ENCODE measurements around the gene RPL37.

DNA sequence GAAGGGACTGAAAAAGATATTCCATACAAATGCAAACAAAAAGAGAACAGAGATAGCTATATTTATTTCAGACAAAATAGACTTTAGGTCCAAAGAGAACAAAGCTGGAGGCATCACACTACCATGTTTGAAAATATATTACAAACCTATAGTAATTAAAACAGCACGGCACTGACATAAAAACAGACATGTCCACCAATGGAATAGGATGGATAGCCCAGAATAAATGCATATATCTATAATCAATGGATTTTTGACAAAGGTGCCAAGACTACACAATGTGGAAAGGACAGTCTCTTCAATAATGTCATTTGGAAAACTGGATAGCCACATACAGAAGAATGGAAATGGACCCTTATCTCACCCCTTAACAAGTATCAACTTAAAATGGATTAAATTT lies 47.0 kb downstream of the RPL37 start:
- TF ChIP-seq EZH2 (IDR thresholded peaks at IDR 0.05; ENCODE audit: insufficient read depth, low read length) = no peak
- TF ChIP-seq, protein P1, sequence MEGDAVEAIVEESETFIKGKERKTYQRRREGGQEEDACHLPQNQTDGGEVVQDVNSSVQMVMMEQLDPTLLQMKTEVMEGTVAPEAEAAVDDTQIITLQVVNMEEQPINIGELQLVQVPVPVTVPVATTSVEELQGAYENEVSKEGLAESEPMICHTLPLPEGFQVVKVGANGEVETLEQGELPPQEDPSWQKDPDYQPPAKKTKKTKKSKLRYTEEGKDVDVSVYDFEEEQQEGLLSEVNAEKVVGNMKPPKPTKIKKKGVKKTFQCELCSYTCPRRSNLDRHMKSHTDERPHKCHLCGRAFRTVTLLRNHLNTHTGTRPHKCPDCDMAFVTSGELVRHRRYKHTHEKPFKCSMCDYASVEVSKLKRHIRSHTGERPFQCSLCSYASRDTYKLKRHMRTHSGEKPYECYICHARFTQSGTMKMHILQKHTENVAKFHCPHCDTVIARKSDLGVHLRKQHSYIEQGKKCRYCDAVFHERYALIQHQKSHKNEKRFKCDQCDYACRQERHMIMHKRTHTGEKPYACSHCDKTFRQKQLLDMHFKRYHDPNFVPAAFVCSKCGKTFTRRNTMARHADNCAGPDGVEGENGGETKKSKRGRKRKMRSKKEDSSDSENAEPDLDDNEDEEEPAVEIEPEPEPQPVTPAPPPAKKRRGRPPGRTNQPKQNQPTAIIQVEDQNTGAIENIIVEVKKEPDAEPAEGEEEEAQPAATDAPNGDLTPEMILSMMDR (IDR thresholded peaks at IDR 0.05; ENCODE audit: insufficient read depth, low read depth, low read length) = no peak
